ENCODE measurements around the gene SCAMP2.

DNA sequence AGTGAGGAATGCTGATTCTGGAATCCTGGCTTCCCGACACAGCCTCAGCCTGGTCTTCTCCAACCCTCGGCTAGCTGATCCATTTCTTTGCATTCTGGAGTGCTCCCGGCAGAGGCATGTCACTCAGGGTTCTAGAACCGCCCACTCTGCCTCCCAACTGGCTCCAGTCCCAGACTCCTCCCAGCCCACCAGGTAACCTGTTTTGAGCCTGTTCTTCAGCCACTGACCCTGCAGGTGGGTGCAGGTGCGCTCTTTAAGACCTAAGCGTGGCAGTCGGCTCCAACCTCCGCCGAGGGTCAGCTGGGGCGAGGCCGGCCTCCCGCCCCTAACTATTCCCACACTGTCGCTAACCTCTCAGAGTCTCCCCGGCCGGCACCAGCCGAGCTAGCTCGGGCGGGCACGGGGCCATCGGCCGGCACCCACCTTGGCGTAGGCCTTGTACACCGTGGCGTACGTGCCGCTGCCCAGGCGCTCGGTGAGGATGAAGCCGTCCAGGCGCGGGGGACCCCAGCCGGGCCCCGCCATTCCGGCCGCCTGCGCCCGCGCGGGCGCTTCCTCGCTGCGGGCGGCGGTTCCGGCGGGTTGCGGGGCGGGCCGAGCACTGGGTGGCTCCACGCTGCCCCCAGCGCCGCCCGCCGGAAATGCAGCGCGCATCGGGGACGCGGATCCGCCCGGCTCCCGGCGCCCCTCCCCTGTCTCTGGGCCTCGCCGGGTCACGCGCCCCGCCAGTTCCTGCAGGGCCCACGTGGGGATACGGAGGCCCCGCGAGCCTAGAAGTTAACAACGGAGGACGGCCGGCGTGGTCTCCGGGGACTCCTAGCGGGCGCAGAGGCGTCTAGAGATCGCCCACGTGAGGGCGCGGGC, 30.4 kb downstream of the SCAMP2 start, which contains the start of gene ULK3:
- TF ChIP-seq, protein P1, sequence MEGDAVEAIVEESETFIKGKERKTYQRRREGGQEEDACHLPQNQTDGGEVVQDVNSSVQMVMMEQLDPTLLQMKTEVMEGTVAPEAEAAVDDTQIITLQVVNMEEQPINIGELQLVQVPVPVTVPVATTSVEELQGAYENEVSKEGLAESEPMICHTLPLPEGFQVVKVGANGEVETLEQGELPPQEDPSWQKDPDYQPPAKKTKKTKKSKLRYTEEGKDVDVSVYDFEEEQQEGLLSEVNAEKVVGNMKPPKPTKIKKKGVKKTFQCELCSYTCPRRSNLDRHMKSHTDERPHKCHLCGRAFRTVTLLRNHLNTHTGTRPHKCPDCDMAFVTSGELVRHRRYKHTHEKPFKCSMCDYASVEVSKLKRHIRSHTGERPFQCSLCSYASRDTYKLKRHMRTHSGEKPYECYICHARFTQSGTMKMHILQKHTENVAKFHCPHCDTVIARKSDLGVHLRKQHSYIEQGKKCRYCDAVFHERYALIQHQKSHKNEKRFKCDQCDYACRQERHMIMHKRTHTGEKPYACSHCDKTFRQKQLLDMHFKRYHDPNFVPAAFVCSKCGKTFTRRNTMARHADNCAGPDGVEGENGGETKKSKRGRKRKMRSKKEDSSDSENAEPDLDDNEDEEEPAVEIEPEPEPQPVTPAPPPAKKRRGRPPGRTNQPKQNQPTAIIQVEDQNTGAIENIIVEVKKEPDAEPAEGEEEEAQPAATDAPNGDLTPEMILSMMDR (IDR thresholded peaks at IDR 0.05 in 8 of 11, conservative IDR thresholded peaks at IDR 0.05 in 3 of 11): peak; percentile 54 to 94 (median 81)
- peak in 1 of 3 donors; percentile 44 for TF ChIP-seq POLR2A (IDR thresholded peaks at IDR 0.05)
